ENCODE measurements around the gene PLOD1.
"Not testable (repeated sequence)": the region's sequence is repeated elsewhere in the genome, so short reads cannot be mapped to it uniquely, and the experiment has no call there.

Gene PLOD1

GRCh38 chr1:11939794-11940193 lies 5.3 kb downstream of the PLOD1 start:
- not testable (repeated sequence) for DNase-seq (ENCODE audit: low read depth)

- no peak for DNase-seq (ENCODE audit: low read depth)
Observed at GRCh38 chr1:11940260-11940921, 5.9 kb downstream of the PLOD1 start.

GRCh38 chr1:11942280-11942679 lies 7.8 kb downstream of the PLOD1 start:
- no peak for DNase-seq (ENCODE audit: low read depth)

DNA sequence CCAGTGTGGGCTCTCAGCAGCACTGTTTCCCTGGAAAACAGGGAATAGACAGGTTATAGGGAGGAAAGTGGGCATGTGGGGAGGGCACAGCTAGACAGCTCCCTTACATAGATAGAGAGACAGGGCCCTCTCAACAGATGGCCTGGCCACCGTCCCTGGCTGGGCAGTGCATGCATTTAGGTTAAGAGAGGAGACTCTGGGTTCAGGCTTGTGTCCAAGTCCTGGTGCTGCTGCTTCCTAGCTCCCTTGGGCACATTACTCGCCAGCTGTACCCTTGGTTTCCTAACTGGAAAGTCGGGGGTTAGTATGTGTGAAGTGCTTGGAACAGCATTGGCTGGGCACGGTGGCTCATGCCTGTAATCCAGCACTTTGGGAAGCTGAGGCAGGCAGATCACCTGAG lies 9.1 kb downstream of the PLOD1 start:
- DNase-seq (ENCODE audit: low read depth), result no peak

DNA sequence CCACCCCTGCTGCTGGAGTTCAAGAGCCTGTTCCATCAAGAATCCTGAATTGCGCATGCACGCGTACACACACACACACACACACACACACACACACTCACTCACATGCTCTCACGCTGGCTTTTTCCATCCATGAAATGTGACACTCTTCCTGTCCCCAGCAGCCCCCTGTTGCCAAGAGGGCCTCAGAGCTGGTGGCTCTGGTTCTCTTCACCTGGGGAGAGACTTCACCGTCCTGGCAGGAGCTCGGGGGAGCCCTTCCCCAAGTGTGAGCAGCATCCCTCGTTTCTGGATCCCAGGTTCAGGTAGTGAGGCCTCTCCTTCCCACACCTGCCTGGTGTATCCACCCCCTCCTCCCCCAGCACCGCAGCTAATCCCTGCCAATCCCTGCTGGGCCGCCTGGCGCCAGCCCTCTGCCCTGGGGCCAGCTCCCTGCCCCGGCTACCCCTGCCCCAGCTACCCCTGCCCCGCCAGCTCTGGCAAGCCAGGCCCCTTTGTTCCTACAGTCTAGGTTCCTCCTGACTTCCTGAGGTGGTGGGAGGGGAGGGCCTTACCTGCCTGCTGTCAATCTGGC lies 9.9 kb downstream of the PLOD1 start:
- DNase-seq (ENCODE audit: low read depth), result no peak

DNA sequence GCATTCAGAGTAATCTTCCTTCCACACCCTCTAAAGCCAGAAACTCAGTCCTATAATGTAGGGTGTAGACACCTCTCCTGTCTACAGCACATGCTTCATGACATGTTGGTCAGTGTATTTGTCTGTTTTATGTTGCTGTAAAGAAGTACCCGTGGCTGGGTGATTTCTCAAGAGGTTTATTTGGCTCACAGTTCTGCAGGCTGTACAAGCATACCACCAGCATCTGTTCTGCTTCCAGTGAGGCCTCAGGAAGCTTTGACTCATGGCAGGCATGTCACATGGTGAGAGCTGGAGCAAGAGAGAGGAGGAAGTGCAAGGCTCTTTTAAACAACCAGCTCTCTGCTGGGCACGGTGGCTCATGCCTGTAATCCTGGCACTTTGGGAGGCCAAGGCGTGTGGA lies 12.1 kb downstream of the PLOD1 start:
- DNase-seq (ENCODE audit: low read depth), result no peak

DNA sequence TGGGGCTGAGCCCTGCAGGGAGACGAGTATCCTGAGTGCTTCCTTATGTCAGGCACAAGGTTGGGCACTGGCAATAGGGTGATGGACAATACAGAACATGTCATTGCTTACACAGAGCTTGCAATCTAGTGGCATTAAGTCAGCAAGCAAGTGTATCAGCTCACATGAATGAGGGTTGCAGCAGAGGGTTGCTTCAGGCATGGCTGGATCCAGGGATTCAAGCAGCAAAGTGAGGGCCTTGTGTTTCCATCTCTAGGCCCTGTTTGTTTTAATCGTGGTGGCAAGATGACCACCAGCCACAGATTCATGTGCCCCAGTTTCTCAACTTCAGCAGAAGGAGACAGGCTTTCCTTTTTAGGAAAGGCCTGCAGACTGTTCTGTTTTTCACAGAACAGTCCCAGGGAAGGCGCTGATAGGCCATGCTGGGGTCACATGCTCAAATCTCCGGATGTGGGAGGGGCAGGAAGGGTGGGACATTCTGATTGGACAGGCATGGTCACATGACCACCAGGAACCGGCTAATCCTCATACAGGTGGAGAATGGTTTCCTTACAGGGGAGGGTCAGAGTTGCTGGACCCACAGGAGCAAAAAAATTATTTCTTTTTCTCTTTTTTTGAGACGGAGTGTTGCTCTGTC lies 14.4 kb downstream of the PLOD1 start:
- no peak for DNase-seq (ENCODE audit: low read depth)

DNA sequence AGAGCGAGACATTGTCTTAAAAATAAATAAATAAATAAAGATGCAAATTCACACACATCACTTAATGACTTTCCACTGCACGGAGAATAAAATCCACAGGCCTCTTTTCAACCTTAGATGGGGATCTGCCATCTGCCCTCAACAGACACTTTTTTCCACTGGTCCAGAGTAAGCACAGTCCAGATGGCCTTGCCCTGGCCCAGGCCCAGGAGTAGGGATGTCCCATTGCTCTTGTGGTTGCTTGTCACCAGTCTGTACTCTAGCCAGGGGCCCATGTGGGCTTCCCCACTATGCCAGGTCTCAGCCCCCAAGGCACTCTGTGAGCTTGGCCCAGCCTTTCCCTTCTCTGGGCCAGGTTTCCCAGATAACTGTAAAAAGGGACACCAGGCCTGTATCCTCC lies 17.4 kb downstream of the PLOD1 start:
- DNase-seq (ENCODE audit: low read depth), result no peak

GRCh38 chr1:11952455-11953109 lies 18.1 kb downstream of the PLOD1 start:
- no peak for DNase-seq (ENCODE audit: low read depth)

- no peak for DNase-seq (ENCODE audit: low read depth)
Observed at GRCh38 chr1:11955221-11955620, 20.7 kb downstream of the PLOD1 start.

- no peak for DNase-seq (ENCODE audit: low read depth)
Observed at GRCh38 chr1:11957398-11957797, 22.9 kb downstream of the PLOD1 start.

DNA sequence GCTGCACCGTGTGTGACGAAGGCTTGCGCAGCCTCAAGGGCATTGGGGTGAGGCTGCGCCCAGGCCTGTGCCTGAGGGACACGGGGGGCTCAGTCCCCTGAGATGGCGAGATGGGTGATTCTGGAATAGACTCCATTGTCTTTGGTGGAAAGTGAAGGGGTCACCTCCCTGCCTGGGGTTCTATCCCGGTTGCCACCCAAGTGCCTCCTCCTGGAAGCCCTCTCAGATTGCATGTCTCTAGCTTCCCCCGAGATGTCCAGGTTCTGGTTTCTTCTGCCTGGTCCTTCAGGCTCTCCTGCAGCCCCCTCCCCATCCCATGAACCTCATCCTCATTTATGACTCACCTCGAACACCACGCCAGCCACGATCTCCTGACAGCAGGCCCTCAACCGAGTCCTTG lies 23.4 kb downstream of the PLOD1 start:
- DNase-seq (ENCODE audit: low read depth), result no peak

- DNase-seq (ENCODE audit: low read depth), result no peak
Observed at GRCh38 chr1:11960276-11960675, 25.8 kb downstream of the PLOD1 start.

DNA sequence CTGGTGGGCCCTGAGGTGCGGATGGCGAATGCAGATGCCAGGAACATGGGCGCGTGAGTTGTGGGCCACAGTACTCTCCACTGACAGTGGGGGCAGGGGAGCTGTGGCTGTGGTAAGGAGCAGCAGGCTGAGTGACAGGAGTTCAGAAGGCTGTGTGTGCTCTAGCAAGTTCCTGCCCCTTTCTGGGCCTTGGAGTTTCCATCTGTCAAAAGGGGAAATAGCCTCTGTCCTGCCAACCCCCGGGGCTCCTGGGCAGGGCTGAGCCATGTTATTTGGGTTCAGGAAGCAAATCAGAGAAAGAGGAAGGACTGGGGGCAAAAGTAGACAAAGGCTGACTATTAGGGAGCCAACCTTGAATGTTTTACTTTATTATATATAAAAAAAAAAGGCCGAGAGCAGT lies 26.2 kb downstream of the PLOD1 start:
- no peak for DNase-seq (ENCODE audit: low read depth)

DNA sequence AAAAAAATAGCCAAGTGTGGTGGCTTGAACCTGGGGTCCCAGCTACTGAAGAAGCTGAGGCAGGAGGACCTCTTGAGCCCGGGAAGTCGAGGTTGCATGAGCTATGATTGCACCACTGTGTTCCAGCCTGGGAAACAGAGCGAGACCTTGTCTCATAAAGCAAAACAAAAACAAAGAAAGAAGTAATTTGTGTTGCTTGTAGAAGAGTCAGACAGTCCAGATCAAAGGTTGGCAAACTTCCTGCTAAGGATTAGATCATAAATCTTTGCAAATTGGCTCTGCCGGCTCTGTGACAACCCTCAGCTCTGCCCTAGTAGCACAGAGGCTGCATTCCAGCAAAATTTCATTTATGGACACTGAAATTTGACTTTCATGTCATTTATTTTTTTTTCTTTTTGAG lies 26.7 kb downstream of the PLOD1 start:
- DNase-seq (ENCODE audit: low read depth), result no peak

DNA sequence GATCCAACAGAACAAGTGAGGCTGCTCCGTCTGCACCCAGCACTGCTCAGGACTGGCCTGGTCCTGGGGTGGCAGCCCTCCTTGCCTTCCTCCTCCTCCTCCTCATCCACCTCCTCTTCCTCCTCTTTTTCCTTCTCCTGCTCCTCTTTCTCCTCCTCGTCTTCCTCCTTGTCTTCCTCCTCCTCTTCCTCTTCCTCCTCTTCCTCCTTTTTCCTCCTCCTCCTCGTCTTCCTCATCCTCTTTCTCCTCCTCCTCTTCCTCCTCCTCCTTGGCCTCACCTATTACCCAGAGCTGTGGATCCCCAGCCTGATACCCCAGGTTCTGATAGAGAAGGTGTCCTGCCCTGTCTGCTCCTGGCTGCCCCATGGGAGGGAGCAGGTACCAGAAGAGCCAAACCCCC lies 29.1 kb downstream of the PLOD1 start:
- no peak for DNase-seq (ENCODE audit: low read depth)

- no peak for DNase-seq (ENCODE audit: low read depth)
Observed at GRCh38 chr1:11964656-11965055, 30.1 kb downstream of the PLOD1 start.

GRCh38 chr1:11967028-11967547 lies 32.6 kb downstream of the PLOD1 start:
- no peak for DNase-seq (ENCODE audit: low read depth)

DNA sequence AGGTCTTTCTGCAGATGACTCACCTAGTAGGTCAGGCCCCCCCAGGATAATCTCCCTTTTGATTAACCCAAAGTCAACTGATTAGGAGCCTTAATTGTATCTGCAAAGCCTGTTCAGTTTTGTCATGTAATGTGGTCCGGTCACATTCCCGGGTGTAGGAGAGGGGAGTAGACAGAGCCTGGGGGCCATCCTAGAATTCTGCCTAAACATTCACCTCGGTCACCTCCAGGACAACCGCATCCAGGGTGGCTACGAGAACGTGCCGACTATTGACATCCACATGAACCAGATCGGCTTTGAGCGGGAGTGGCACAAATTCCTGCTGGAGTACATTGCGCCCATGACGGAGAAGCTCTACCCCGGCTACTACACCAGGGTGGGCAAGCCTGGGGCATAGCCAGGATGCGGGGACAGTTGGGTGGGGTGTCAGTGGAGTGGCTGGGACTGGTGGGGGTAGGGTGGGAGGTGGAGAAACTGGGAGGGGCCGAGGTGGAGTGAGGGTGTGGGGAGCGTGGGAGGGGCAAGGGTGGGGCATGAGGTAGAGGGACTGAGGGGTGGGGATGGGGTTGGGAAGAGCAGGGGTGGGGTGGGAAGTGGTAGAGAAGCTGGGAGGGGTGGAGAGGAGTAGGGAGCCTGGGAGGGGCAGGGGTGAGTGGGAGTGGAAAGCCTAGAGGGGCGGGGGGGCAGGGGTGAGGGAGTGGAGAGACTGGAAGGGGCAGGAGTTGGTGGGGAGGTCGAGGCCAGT lies 36.1 kb downstream of the PLOD1 start:
- DNase-seq (ENCODE audit: low read depth), result no peak

DNA sequence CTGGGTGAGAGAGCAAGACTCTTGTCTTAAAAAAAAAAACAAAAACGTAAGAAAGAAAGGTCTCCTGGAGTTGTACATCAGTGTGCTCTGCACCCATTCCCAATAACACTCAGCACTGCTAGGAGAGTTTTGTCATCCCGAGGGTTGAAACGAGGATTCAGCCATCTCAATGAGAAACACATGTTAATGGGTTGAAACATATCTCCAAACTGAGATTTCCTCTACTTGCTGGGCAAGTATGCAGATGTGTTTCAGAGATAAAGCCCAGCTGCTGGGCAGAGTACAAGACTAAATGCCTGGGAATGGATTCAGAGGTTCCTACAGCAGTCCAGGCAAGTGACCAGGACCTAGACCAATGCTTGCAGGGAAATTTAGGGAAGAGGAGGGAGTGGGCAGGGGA lies 43.1 kb downstream of the PLOD1 start:
- DNase-seq (ENCODE audit: low read depth), result no peak

DNA sequence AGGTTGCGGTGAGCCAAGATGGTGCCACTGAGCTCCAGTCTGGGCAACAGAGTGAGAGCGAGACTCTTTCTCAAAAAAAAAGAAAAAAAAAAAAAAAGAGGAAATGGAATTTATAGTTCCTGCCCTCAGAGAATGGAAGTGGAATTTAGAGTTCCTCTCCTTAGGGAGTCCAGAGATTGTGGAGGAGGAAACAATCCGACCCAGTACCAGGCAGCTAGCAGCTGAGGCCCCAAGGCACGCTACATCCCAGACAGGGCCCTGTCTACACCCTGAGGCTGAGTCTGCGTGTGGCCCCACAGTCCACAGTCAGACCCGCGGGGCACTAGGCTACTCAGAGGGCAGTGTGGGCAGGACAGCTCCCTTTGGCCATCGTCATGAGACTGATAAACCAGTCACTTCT lies 43.8 kb downstream of the PLOD1 start:
- DNase-seq (ENCODE audit: low read depth), result no peak

All from activated T-helper 9 cell treated with anti-CD3 and anti-CD28 coated beads, Interleukin-2, amount 50 U/mL, for 16 hours (primary cell).